GM12878 (cell line): ENCODE results near the gene AIDA. TPM values are rescaled to one million over a fixed set of nuclear protein-coding genes. Genes with fewer than 3 reads are reported as not detected.

Source experiments
- ATAC-seq: fragments of 200-7000 bp; cut with Tn5 transposase; 3 replicates; pipeline ENCODE4 v1.9.1; 2020; ENCODE audit warnings: mild to moderate bottlenecking, moderate library complexity
- BruUV-seq: library from RNA; stranded (reverse); fragments of 400-500 nt; replicated peaks from 2 replicates; lab custom pipeline; 2021; lab: Mats Ljungman, UMichigan
- CTCF ChIA-PET: fragments of 300-600 bp; sonication (Branson Sonifier 250); formaldehyde crosslinking; extraction: SDS; loops from one replicate; lab custom pipeline; 2021; ENCODE audit warnings: inconsistent platforms; lab: Yijun Ruan, JAX
- POLR2A ChIA-PET: fragments of 350-600 bp; formaldehyde crosslinking; extraction: SDS; loops from one replicate; lab custom pipeline; 2021; ENCODE audit warnings: inconsistent platforms; lab: Charles Lee
- RAD21 ChIA-PET: fragments of 300-600 bp; sonication (Branson Sonifier 250); formaldehyde crosslinking; loops from one replicate; lab custom pipeline; 2023; ENCODE audit warnings: antibody characterized with exemption; ENCODE audit not compliant: unreplicated experiment; lab: Charles Lee
- SMC1A ChIA-PET: fragments of 300-600 bp; sonication (Branson Sonifier 250); formaldehyde crosslinking; loops from one replicate; lab custom pipeline; 2023; ENCODE audit not compliant: unreplicated experiment, uncharacterized antibody; lab: Charles Lee
- DNase-seq: peaks from one replicate; pipeline ENCODE4 v3.0.0-alpha.2; 2011; ENCODE audit warnings: low read depth, low spot score
- FAIRE-seq: peaks from 3 replicates; lab custom pipeline; 2011; peaks lifted over from hg19 to GRCh38; lab: Jason Lieb, UNC
- H2AFZ ChIP-seq: 2 replicates; pipeline ENCODE4 v1.6.0; 2011; ENCODE audit warnings: low read depth, low read length, control low read depth; ENCODE audit not compliant: control insufficient read depth
- H3K27ac ChIP-seq: 2 replicates; pipeline ENCODE4 v1.5.1; 2011; ENCODE audit warnings: control low read depth; ENCODE audit not compliant: control insufficient read depth, insufficient read depth
- H3K27me3 ChIP-seq, 2 experiments: replicated peaks in 1 of 2; 2 replicates each; pipeline versions ENCODE4 v1.6.0 to v1.6.1; 2011; ENCODE audit warnings: low read length in 1 of 2; ENCODE audit not compliant: control insufficient read depth in 2 of 2, insufficient read depth in 2 of 2
- H3K36me3 ChIP-seq, 2 experiments: 2 replicates each; pipeline ENCODE4 v1.5.1; 2011; ENCODE audit warnings: low read length in 1 of 2; ENCODE audit not compliant: control insufficient read depth in 2 of 2, insufficient read depth in 2 of 2
- H3K4me1 ChIP-seq: 2 replicates; pipeline ENCODE4 v1.6.1; 2011; ENCODE audit warnings: mild to moderate bottlenecking, low read length, moderate library complexity, mixed read lengths; ENCODE audit not compliant: control insufficient read depth, insufficient read depth
- H3K4me2 ChIP-seq: 2 replicates; pipeline ENCODE4 v1.6.0; 2011; ENCODE audit warnings: control low read depth; ENCODE audit not compliant: control insufficient read depth, insufficient read depth
- H3K4me3 ChIP-seq: fragments of 200-600 bp; sonication (generic); 2 replicates; pipeline ENCODE4 v1.5.1; 2016
- H3K79me2 ChIP-seq: 2 replicates; pipeline ENCODE4 v1.6.0; 2011; ENCODE audit warnings: low read length; ENCODE audit not compliant: control insufficient read depth, insufficient read depth
- H3K9ac ChIP-seq: 2 replicates; pipeline ENCODE4 v1.8.0; 2011; ENCODE audit warnings: low read length, control low read depth, mixed read lengths; ENCODE audit not compliant: control insufficient read depth, insufficient read depth
- H3K9me3 ChIP-seq: replicated peaks from 3 replicates; pipeline ENCODE4 v1.5.1; 2011; ENCODE audit warnings: mild to moderate bottlenecking, low read length; ENCODE audit not compliant: control insufficient read depth, insufficient read depth
- H4K20me1 ChIP-seq: 2 replicates; pipeline ENCODE4 v1.6.0; 2011; ENCODE audit not compliant: control insufficient read depth, insufficient read depth
- ASH2L ChIP-seq: fragments of 300-600, 200-600 bp; sonication (generic); IDR thresholded peaks from 2 replicates; pipeline ENCODE4 v1.6.1; 2017; ENCODE audit warnings: low read depth, mild to moderate bottlenecking, borderline replicate concordance
- ATF3 ChIP-seq: IDR thresholded peaks from 2 replicates; pipeline ENCODE4 v1.6.1; 2011; ENCODE audit warnings: low read depth, mild to moderate bottlenecking, low read length, moderate library complexity, borderline replicate concordance; ENCODE audit errors: extremely low read depth
- BHLHE40 ChIP-seq, 2 experiments: fragments of 450-650 bp in 1 of 2; IDR thresholded peaks; 2 replicates each; pipeline ENCODE4 v1.6.1; 2011 to 2017; ENCODE audit warnings: low read depth in 2 of 2, borderline replicate concordance in 1 of 2, improper control_type of control experiment in 1 of 2, low read length in 1 of 2, mild to moderate bottlenecking in 1 of 2
- DPF2 ChIP-seq: fragments of 450-650 bp; IDR thresholded peaks from 2 replicates; pipeline ENCODE4 v1.6.1; 2017; ENCODE audit warnings: mild to moderate bottlenecking
- EED ChIP-seq: sonication (generic); IDR thresholded peaks from 2 replicates; pipeline ENCODE4 v1.6.1; 2016; ENCODE audit warnings: antibody characterized with exemption, low read depth
- HCFC1 ChIP-seq: fragments of 150-350 bp; IDR thresholded peaks from 2 replicates; pipeline ENCODE4 v1.6.1; 2014; ENCODE audit warnings: low read length
- HDAC2 ChIP-seq: fragments of 200-600 bp; sonication (generic); IDR thresholded peaks from 2 replicates; pipeline ENCODE4 v1.6.1; 2017
- JUND ChIP-seq: IDR thresholded peaks from 2 replicates; pipeline ENCODE4 v1.6.1; 2012; ENCODE audit warnings: low read depth, mild to moderate bottlenecking, low read length, improper control_type of control experiment, moderate library complexity
- KAT2A ChIP-seq: conservative IDR thresholded peaks from 2 replicates; pipeline ENCODE4 v1.6.1; 2011; ENCODE audit warnings: low read depth, low read length; ENCODE audit not compliant: control insufficient read depth
- NBN ChIP-seq: fragments of 450-650 bp; IDR thresholded peaks from 2 replicates; pipeline ENCODE4 v1.6.1; 2016
- RFX5 ChIP-seq: IDR thresholded peaks from 2 replicates; pipeline ENCODE4 v1.6.1; 2011; ENCODE audit warnings: low read depth, low read length, improper control_type of control experiment
- SIN3A ChIP-seq: IDR thresholded peaks from 2 replicates; pipeline ENCODE4 v1.6.1; 2012; ENCODE audit warnings: low read depth, low read length, improper control_type of control experiment
- STAT1 ChIP-seq: fragments of 450-650 bp; conservative IDR thresholded peaks from 2 replicates; pipeline ENCODE4 v1.6.1; 2014; ENCODE audit warnings: antibody characterized with exemption, mild to moderate bottlenecking
- STAT3 ChIP-seq: IDR thresholded peaks from 2 replicates; pipeline ENCODE4 v1.6.1; 2011; ENCODE audit warnings: low read depth, low read length, improper control_type of control experiment
- SUZ12 ChIP-seq: fragments of 200-600 bp; sonication (generic); IDR thresholded peaks from one replicate; pipeline ENCODE4 v1.6.1; 2018; ENCODE audit warnings: antibody characterized with exemption, mild to moderate bottlenecking; ENCODE audit not compliant: unreplicated experiment
- ZNF207 ChIP-seq: fragments of 450-650 bp; IDR thresholded peaks from 2 replicates; pipeline ENCODE4 v1.6.1; 2014; ENCODE audit warnings: antibody characterized with exemption, mild to moderate bottlenecking, borderline replicate concordance
- WGBS: methylation state at CpG from one replicate; pipeline ENCODE4 v1.1.6; 2016; ENCODE audit warnings: low lambda C conversion rate; ENCODE audit not compliant: insufficient replicate concordance, insufficient coverage; ENCODE audit errors: missing lambda C conversion rate; 5-methylcytosine and 5-hydroxymethylcytosine counted together
- in situ Hi-C: fragments of 300-500 bp; cut with MboI; formaldehyde crosslinking; loops from 9 replicates; pipeline ENCODE4 v1.14.3; 2018; ENCODE audit warnings: mixed read lengths
- intact Hi-C: fragments of 100-400 bp; cut with micrococcal nuclease; formaldehyde crosslinking; loops from one replicate; pipeline ENCODE4 v1.14.2; 2022; ENCODE audit not compliant: unreplicated experiment
- polyA plus RNA-seq, 11 experiments: library from polyadenylated mRNA; depleted of rRNA in 4 of 11; unstranded in 6 of 11; stranded (reverse) in 5 of 11; fragments of >200 nt; fragmentation: Nextera tagmentation in 4 of 11; fragmentation: Illumina TruSeq in 1 of 11; extraction: Ambion mirVana in 4 of 11; extraction: Trizol in 1 of 11; gene quantifications; 1 replicate in 1 of 11; 2 replicates in 10 of 11; pipeline versions ENCODE4 v1.2.1 to v1.2.3, GENCODE V29; 2011 to 2016; ENCODE audit warnings: inconsistent platforms in 2 of 11, missing spikeins in 2 of 11, low read depth in 1 of 11
- total RNA-seq, 4 experiments: library from RNA; depleted of rRNA in 3 of 4; stranded (reverse); fragments of >200 nt in 3 of 4; fragmentation: Illumina TruSeq in 1 of 4; extraction: Trizol in 1 of 4; gene quantifications; 2 replicates each; pipeline versions ENCODE4 v1.2.1 to v1.2.3, GENCODE V29; 2013 to 2021

AIDA gene
- total and polyA plus RNA-seq, 10 of the 15 experiments (the other 5 are each of a cell fraction or from before 2014, with no cell fraction given): 8.9 to 43.1 (median 19.2) TPM

- no peak overlapping the region for H2AFZ ChIP-seq
- POLR2A ChIA-PET: no interaction called here
- H4K20me1 ChIP-seq: no peaks in the 10 kb centered on the region
- intact Hi-C loops (no loop called here), in situ Hi-C loops (loop anchor here (10.0 kb wide), 1 partner anchor 350 kb away; no protein-coding TSS in a partner anchor)
- no TSS peak for BruUV-seq
- SMC1A ChIA-PET: interaction anchor here (2.8 kb wide), 1 partner anchor 22 kb away, joined by 14 read pairs; the partner anchor contains the start of genes AIDA and BROX
- peaks cover 2 to 3% of the 10 kb centered on the region in 2 experiments; a peak in 2 of 4 replicates for H3K36me3 ChIP-seq
- TF ChIP-seq STAT3: no peak
- no peak for TF ChIP-seq EED
- FAIRE-seq: no peak
- H3K9me3 ChIP-seq: no peaks in the 10 kb centered on the region
- no peak overlapping the region for H3K4me2 ChIP-seq
- no peaks in the 10 kb centered on the region for H3K79me2 ChIP-seq
- 96% methylated on average over 1 of the region's 1 CpG for WGBS
- no peak for DNase-seq
- H3K9ac ChIP-seq: no peak overlapping the region
- H3K4me3 ChIP-seq: no peak overlapping the region
- ATAC-seq: no peak
- CTCF ChIA-PET: no interaction called here
- H3K27me3 ChIP-seq: no peaks in the 10 kb centered on the region
- RAD21 ChIA-PET: no interaction called here
- H3K4me1 ChIP-seq: peaks cover 15% of the 10 kb centered on the region
- H3K27ac ChIP-seq: no peak overlapping the region
These were observed 22.4 kb upstream of the AIDA start for GRCh38 chr1:222734740-222735139.

- Histone ChIP-seq H4K20me1 (no peaks in the 10 kb centered on the region), H3K4me3 (no peak overlapping the region), H3K27me3 (no peaks in the 10 kb centered on the region), H3K36me3 (peaks cover 2 to 9% of the 10 kb centered on the region in 2 experiments; a peak in 3 of 4 replicates), H2AFZ (no peak overlapping the region), H3K27ac (peak overlapping the region; percentile 22; the same call in 1 of the 2 replicates), H3K9ac (no peak overlapping the region), H3K79me2 (no peaks in the 10 kb centered on the region), H3K4me2 (peak overlapping the region; percentile 50), H3K4me1 (peaks cover 15% of the 10 kb centered on the region), H3K9me3 (no peaks in the 10 kb centered on the region)
- ATAC-seq (peak; percentile 99), DNase-seq (peak; percentile 77), FAIRE-seq (peak; percentile 94)
- ChIA-PET POLR2A (interaction anchor here (0.5 to 1.5 kb wide), 3 partner anchors 19 to 227 kb away, joined by 3 to 11 read pairs (median 4); no protein-coding TSS in a partner anchor), SMC1A (interaction anchor here (0.6 to 3.0 kb wide), 17 partner anchors 9 to 1220 kb away, joined by 3 to 14 read pairs (median 4); partner anchors contain the start of genes AIDA and BROX), CTCF (interaction anchor here (0.7 to 2.3 kb wide), 11 partner anchors 18 to 401 kb away, joined by 3 to 9 read pairs (median 4); partner anchors contain the start of genes AIDA and BROX), RAD21 (interaction anchor here (0.7 to 1.5 kb wide), 8 partner anchors 19 to 448 kb away, joined by 3 to 12 read pairs (median 4); no protein-coding TSS in a partner anchor)
- in situ Hi-C loops (loop anchor here (10.0 kb wide), 1 partner anchor 352 kb away; no protein-coding TSS in a partner anchor), intact Hi-C loops (loop anchor here (2.0 kb wide), 2 partner anchors 20 to 78 kb away; partner anchors contain the start of genes AIDA and BROX)
- no TSS peak for BruUV-seq
- WGBS: 3% methylated on average over 3 of the region's 3 CpGs
- TF ChIP-seq DPF2: peak; percentile 96
- TF ChIP-seq KAT2A: no peak
- no peak for TF ChIP-seq HDAC2
- TF ChIP-seq RFX5: no peak
- TF ChIP-seq JUND: no peak
- TF ChIP-seq SIN3A: no peak
- TF ChIP-seq SUZ12: no peak
- no peak for TF ChIP-seq HCFC1
- no peak for TF ChIP-seq ASH2L
- peak; percentile 33 to 68; a peak in 2 of 4 replicates for TF ChIP-seq BHLHE40 (IDR thresholded peaks at IDR 0.05; ENCODE audit: borderline replicate concordance in 1 of 2, low read depth in 2 of 2, low read length in 1 of 2)
- TF ChIP-seq NBN: peak; percentile 77; the same call in 1 of the 2 replicates
- TF ChIP-seq ZNF207: no peak
- no peak for TF ChIP-seq ATF3
- no peak for TF ChIP-seq STAT1
These were observed 20.2 kb upstream of the AIDA start for GRCh38 chr1:222732216-222733159.
